Fibroblast of mammary gland (primary cell): ENCODE measurements around the gene PATJ.

Experiments
- DNase-seq: peaks from one replicate; pipeline ENCODE4 v3.0.0-alpha.2; 2010; ENCODE audit warnings: low read depth
- H3K4me3 ChIP-seq: 2 replicates; pipeline ENCODE4 v1.5.1; 2011; ENCODE audit warnings: low read depth, mild to moderate bottlenecking, low read length, moderate library complexity; ENCODE audit not compliant: control insufficient read depth
- TF ChIP-seq, protein P1 (sequence below): conservative IDR thresholded peaks from 2 replicates; pipeline ENCODE4 v1.5.1; 2011; ENCODE audit warnings: low read depth, low read length, inconsistent platforms; ENCODE audit not compliant: control insufficient read depth, insufficient read depth

Gene PATJ

DNA sequence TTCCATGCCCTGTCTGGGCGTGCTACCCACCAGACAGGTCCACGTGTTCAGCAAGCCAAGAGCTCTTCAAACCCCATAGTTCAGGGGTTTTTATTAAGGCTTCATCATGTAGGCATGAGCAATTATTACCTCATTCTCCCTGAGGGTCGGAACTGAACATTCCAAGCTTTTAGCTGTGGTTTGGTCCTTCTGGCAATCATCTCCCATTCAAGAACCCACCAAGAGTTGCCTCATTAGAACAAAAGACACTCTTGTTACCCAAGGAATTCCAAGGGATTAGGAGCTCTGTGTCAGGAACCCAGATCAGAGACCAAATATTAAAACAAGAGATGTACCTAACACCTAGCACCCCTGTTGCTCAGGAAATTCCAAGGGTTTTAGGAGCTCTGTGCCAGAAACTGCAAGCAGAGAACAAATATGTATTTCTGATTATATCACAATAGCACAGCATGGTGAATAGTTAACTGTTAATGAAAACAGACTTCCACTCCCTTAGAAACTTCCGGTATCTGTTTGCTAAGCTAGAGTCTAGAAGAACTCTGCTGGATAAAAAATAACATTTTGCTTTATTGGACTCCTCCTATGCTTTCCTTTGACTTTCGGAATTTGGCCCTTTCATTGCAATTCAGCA, 251.2 kb downstream of the PATJ start:
- TF ChIP-seq, protein P1, sequence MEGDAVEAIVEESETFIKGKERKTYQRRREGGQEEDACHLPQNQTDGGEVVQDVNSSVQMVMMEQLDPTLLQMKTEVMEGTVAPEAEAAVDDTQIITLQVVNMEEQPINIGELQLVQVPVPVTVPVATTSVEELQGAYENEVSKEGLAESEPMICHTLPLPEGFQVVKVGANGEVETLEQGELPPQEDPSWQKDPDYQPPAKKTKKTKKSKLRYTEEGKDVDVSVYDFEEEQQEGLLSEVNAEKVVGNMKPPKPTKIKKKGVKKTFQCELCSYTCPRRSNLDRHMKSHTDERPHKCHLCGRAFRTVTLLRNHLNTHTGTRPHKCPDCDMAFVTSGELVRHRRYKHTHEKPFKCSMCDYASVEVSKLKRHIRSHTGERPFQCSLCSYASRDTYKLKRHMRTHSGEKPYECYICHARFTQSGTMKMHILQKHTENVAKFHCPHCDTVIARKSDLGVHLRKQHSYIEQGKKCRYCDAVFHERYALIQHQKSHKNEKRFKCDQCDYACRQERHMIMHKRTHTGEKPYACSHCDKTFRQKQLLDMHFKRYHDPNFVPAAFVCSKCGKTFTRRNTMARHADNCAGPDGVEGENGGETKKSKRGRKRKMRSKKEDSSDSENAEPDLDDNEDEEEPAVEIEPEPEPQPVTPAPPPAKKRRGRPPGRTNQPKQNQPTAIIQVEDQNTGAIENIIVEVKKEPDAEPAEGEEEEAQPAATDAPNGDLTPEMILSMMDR = no peak
- no peak overlapping the region for H3K4me3 ChIP-seq
- DNase-seq = no peak

DNA sequence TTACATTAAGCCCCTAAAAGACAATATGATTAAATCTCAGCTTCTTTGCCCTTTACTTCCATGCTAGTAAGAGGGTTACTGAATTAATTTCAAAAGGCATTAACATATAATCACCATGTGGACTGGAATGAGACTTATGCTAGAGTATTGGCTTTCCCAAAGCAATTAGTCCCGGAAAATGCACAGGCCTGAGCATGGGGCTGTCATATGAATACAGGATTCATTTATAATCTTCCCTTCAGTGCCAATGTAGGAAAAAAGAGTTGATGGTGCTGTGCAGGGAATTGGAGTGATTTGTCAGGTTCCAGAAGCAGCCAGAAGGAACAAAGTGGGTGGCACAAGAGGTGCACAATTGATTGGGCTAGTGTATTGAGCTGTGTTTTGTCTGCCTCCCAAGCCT, 253.4 kb downstream of the PATJ start:
- no peak overlapping the region for H3K4me3 ChIP-seq
- no peak for DNase-seq
- TF ChIP-seq, protein P1 = no peak

DNA sequence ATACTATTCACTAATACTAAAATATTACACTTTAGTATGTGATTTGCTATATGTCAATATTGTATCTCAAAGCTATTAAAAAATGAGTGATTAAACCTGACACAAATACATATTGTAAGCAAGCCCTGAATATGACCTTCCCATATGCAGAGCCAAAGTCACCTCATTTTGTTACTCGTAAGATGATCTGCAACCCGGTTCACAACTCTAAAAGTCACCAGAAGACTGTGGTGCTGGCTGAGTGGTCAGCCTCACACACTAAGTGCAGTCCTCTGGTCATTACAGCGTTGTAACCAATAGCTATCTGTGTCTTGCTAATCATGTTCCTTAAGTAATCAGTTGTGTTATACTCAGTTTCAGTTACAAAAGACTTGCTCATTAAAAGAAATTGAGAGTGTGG, 254.8 kb downstream of the PATJ start:
- DNase-seq = no peak
- no peak overlapping the region for H3K4me3 ChIP-seq
- TF ChIP-seq, protein P1 = no peak

DNA sequence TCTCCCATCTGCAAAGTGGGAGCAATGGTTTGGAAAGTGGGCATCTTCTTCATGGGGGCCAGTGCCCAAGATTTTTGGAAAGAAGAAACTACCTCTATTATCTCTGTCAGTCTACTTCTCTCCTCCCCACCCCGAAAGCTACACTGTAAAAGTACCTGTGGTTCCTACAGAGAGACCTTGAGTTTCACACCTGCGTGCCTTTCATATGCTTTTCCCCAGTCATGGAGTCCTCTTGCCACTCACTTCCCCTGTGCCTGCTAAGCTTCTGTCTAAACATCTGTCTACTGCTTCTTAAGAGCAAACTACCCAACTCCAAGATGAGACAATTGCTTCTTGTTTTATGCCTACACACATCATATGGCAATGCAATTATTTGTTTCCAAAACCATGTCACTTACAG, 261.5 kb downstream of the PATJ start:
- H3K4me3 ChIP-seq = no peak overlapping the region
- TF ChIP-seq, protein P1 = no peak
- no peak for DNase-seq

DNA sequence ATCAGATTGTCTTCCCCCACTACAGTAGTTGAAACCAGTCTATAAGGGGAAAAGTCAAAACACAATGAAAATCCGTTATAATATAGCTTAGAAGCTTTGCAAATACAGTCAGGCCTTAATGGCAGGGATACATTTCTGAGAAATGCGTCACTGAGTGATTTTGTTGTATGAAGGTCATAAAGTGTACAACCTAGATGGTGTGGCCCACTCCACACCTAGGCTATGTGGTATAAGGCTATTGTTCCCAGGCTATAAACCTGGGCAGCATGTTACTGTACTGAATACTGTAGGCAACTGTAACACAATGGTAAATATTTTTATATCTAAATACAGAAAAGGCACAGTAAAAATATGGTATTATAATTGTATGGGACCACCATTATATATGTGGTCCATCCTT, 264.4 kb downstream of the PATJ start:
- TF ChIP-seq, protein P1 = no peak
- DNase-seq = no peak
- no peak overlapping the region for H3K4me3 ChIP-seq

DNA sequence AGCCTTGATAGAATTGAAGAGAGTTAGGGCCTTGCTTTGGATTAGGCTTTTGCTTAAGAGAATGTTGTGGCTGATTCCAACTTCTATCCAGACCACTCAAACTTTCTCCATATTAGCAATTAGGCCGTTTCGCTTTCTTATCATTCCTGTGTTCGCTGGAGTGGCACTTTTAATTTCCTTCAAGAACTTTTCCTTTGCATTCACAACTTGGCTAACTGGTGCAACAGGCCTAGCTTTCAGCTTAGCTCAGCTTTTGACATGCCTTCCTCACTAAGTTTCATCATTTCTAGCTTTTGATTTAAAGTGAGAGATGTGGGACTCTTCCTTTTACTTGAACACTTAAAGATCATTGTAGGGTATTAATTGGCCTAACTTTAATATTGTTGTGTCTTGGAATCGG, 268.7 kb downstream of the PATJ start:
- DNase-seq = no peak
- TF ChIP-seq, protein P1 = no peak
- H3K4me3 ChIP-seq = no peak overlapping the region

DNA sequence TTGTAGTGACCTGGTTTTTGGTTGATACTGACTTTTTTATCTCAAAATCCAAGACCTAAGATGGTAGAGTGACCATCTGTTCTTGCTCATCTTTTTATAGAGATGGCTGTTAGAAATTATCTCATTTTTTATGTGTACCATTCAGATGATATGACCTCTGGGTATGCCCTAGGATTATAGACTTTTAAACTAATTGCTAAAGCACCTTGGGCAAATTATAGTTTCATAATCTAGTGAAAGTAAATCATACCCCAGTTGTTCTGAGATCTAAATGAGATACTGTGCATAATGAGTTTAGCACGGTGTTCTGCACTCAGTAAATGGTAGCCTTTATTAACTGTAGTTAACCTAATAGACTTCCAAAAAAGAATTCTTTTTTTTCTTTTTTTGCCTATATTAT, 269.8 kb downstream of the PATJ start:
- TF ChIP-seq, protein P1 = no peak
- DNase-seq = no peak
- H3K4me3 ChIP-seq = no peak overlapping the region
